Tibial nerve (tissue), 3 donors: ENCODE data around the gene NOB1.

Source experiments
- CTCF ChIP-seq, 5 experiments: fragments of 200-600 bp in 3 of 5; fragments of 450-650 bp in 2 of 5; sonication (generic) in 3 of 5; IDR thresholded peaks; one replicate each; pipeline ENCODE4 v1.5.1; 2016 to 2019; ENCODE audit warnings: antibody characterized with exemption in 5 of 5, mild to moderate bottlenecking in 3 of 5, moderate library complexity in 2 of 5
- POLR2A ChIP-seq, 2 donors: fragments of 450-650 bp; IDR thresholded peaks; one replicate each; pipeline ENCODE4 v1.6.1; 2017; ENCODE audit warnings: antibody characterized with exemption in 2 of 2, mild to moderate bottlenecking in 2 of 2, moderate library complexity in 2 of 2

- TF ChIP-seq CTCF (IDR thresholded peaks at IDR 0.05), result no peak
- no peak for TF ChIP-seq POLR2A (IDR thresholded peaks at IDR 0.05)
These were observed 5.9 kb downstream of the NOB1 start for GRCh38 chr16:69748694-69749345.
